Measurements from ENCODE around the gene TSNAXIP1. TPM values are rescaled to one million over a fixed set of nuclear protein-coding genes. Genes with fewer than 3 reads are reported as not detected.

The TSNAXIP1 gene
- total RNA-seq, 1 donor from 2014 or later = 4.1 TPM

DNA sequence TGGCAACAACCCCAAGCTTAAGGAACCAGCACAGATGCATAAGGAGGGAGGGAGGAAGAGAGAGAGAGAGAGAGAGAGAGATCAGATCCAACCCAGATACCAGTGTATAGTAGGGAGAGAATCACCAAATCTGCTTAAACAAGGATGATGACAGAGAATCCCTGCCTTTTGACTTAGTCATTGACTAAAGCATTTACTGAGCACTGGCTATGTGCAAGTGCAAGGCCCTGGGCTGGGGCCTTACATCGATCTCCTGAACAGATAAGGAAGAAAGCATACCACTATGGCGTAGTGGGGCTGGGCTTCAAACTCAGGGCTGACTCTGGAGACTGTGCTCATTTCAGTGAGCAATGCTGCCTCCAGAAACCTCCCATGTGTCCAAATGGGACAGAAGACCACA lies 15.8 kb downstream of the TSNAXIP1 start:
- TF ChIP-seq CTCF (IDR thresholded peaks at IDR 0.05) = no peak
- no peak for DNase-seq (ENCODE audit: extremely low spot score, unreplicated experiment)
- no peaks in the 10 kb centered on the region for H3K9me3 Mint-ChIP-seq (ENCODE audit: unreplicated experiment)
- H3K4me1 Mint-ChIP-seq (ENCODE audit: unreplicated experiment) = no peaks in the 10 kb centered on the region
- H3K4me3 Mint-ChIP-seq (ENCODE audit: unreplicated experiment) = no peak overlapping the region
- no peaks in the 10 kb centered on the region for H3K36me3 Mint-ChIP-seq (ENCODE audit: unreplicated experiment)
- H3K27me3 Mint-ChIP-seq (ENCODE audit: unreplicated experiment) = no peaks in the 10 kb centered on the region
- no peak overlapping the region for H3K27ac Mint-ChIP-seq (ENCODE audit: unreplicated experiment)

GRCh38 chr16:67825119-67825518 lies 18.4 kb downstream of the TSNAXIP1 start:
- H3K4me3 Mint-ChIP-seq (ENCODE audit: unreplicated experiment) = no peak overlapping the region
- no peaks in the 10 kb centered on the region for H3K9me3 Mint-ChIP-seq (ENCODE audit: unreplicated experiment)
- no peaks in the 10 kb centered on the region for H3K27me3 Mint-ChIP-seq (ENCODE audit: unreplicated experiment)
- TF ChIP-seq CTCF (IDR thresholded peaks at IDR 0.05) = no peak
- H3K36me3 Mint-ChIP-seq (ENCODE audit: unreplicated experiment) = peaks cover 10% of the 10 kb centered on the region
- H3K4me1 Mint-ChIP-seq (ENCODE audit: unreplicated experiment) = no peaks in the 10 kb centered on the region
- DNase-seq (ENCODE audit: extremely low spot score, unreplicated experiment) = no peak
- no peak overlapping the region for H3K27ac Mint-ChIP-seq (ENCODE audit: unreplicated experiment)

GRCh38 chr16:67825906-67826305 lies 19.2 kb downstream of the TSNAXIP1 start:
- no peak for TF ChIP-seq CTCF (IDR thresholded peaks at IDR 0.05)
- peaks cover 13% of the 10 kb centered on the region for H3K36me3 Mint-ChIP-seq (ENCODE audit: unreplicated experiment)
- H3K27ac Mint-ChIP-seq (ENCODE audit: unreplicated experiment) = no peak overlapping the region
- H3K9me3 Mint-ChIP-seq (ENCODE audit: unreplicated experiment) = no peaks in the 10 kb centered on the region
- H3K4me3 Mint-ChIP-seq (ENCODE audit: unreplicated experiment) = no peak overlapping the region
- no peaks in the 10 kb centered on the region for H3K27me3 Mint-ChIP-seq (ENCODE audit: unreplicated experiment)
- H3K4me1 Mint-ChIP-seq (ENCODE audit: unreplicated experiment) = no peaks in the 10 kb centered on the region
- DNase-seq (ENCODE audit: extremely low spot score, unreplicated experiment) = no peak

GRCh38 chr16:67828651-67829050 lies 22.0 kb downstream of the TSNAXIP1 start:
- peaks cover 14% of the 10 kb centered on the region for H3K36me3 Mint-ChIP-seq (ENCODE audit: unreplicated experiment)
- no peak for TF ChIP-seq CTCF (IDR thresholded peaks at IDR 0.05)
- H3K27me3 Mint-ChIP-seq (ENCODE audit: unreplicated experiment) = no peaks in the 10 kb centered on the region
- DNase-seq (ENCODE audit: extremely low spot score, unreplicated experiment) = no peak
- H3K4me3 Mint-ChIP-seq (ENCODE audit: unreplicated experiment) = no peak overlapping the region
- no peaks in the 10 kb centered on the region for H3K9me3 Mint-ChIP-seq (ENCODE audit: unreplicated experiment)
- H3K27ac Mint-ChIP-seq (ENCODE audit: unreplicated experiment) = no peak overlapping the region
- H3K4me1 Mint-ChIP-seq (ENCODE audit: unreplicated experiment) = peaks cover 8% of the 10 kb centered on the region

- H3K4me3 Mint-ChIP-seq (ENCODE audit: unreplicated experiment) = peak overlapping the region; percentile 90
- H3K4me1 Mint-ChIP-seq (ENCODE audit: unreplicated experiment) = peaks cover 10% of the 10 kb centered on the region
- no peak for DNase-seq (ENCODE audit: extremely low spot score, unreplicated experiment)
- H3K9me3 Mint-ChIP-seq (ENCODE audit: unreplicated experiment) = no peaks in the 10 kb centered on the region
- H3K36me3 Mint-ChIP-seq (ENCODE audit: unreplicated experiment) = peaks cover 14% of the 10 kb centered on the region
- peak overlapping the region; percentile 68 for H3K27ac Mint-ChIP-seq (ENCODE audit: unreplicated experiment)
- TF ChIP-seq CTCF (IDR thresholded peaks at IDR 0.05) = no peak
- no peaks in the 10 kb centered on the region for H3K27me3 Mint-ChIP-seq (ENCODE audit: unreplicated experiment)
These were observed 26.3 kb downstream of the TSNAXIP1 start for GRCh38 chr16:67833030-67833414.

All from osteocyte (in vitro differentiated cells).